ENCODE results near the gene FAM81B.
A peak's percentile ranks its signal among the peaks of the same experiment; 100 is the strongest.

FAM81B gene

DNA sequence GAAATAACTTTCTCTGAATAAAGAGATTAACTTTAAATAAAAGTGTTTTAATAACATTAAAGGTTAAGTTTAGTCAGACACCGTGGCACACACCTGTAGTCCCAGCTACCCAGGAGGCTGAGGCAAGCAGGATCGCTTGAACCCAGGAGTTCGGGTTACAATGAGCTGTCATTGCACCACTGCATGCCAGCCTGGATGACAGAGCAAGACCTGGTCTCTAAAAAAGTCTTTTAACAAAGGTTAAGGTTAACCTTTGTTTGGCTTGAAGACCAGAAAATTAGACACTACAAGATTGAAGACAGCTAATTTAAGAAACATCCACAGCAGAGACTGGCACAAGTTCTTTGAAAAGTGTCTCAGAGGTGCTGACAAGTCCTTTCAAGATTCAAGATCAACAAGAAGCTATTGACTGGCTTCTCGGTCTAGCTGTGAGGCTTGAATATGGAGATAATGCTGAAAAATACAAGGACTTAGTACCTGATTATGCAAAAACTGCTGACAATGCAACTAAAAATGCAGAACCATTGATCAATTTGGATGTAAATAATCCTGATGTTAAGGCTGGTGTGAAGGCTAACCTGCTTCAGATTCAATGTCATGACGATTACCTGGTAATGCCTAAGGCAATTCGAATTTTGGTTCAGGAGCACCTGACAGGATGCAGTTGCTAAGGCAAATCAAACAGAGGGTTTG lies 48.8 kb downstream of the FAM81B start:
- Histone ChIP-seq H3K27ac (ENCODE audit: low read depth, low read length) (peak overlapping the region; percentile 75; the same call in 1 of the 2 replicates), H3K4me3 (ENCODE audit: low read length) (peak overlapping the region; percentile 14; the same call in 1 of the 2 replicates), H3K9ac (ENCODE audit: low read depth, low read length) (no peak overlapping the region), H3K27me3 (ENCODE audit: insufficient read depth, low read length) (no peaks in the 10 kb centered on the region), H3K36me3 (ENCODE audit: insufficient read depth, low read length) (no peaks in the 10 kb centered on the region), H3K9me3 (ENCODE audit: insufficient read depth, low read depth, low read length) (no peaks in the 10 kb centered on the region), H3K4me1 (ENCODE audit: insufficient read depth, low read length) (peaks cover 29% of the 10 kb centered on the region)
- WGBS = 2% methylated on average over 6 of the region's 6 CpGs

DNA sequence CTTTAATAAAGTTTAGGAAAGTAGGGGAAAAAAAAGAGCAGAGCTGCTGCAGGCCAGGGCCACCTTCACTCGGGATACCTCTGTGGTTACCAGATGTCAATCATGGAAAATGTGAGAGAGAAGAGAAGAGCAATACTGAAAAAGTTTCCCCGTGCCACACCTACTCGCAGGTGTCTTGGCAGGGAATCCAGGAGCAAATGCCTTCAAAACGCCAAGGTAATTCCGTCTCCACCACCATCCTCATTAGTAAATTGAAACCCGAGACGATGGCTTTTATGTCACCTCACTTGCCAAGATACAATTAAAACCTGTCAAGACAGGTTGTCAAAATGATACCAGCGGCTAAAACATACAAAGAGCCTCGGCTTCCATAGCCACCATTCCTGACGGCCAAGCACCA lies 49.7 kb downstream of the FAM81B start:
- Histone ChIP-seq H3K27ac (ENCODE audit: low read depth, low read length) (peak overlapping the region; percentile 75; the same call in 1 of the 2 replicates), H3K4me3 (ENCODE audit: low read length) (peak overlapping the region; percentile 5; the same call in 1 of the 2 replicates), H3K9ac (ENCODE audit: low read depth, low read length) (no peak overlapping the region), H3K36me3 (ENCODE audit: insufficient read depth, low read length) (no peaks in the 10 kb centered on the region), H3K9me3 (ENCODE audit: insufficient read depth, low read depth, low read length) (no peaks in the 10 kb centered on the region), H3K4me1 (ENCODE audit: insufficient read depth, low read length) (peaks cover 31% of the 10 kb centered on the region), H3K27me3 (ENCODE audit: insufficient read depth, low read length) (no peaks in the 10 kb centered on the region)
- 57% methylated on average over 10 of the region's 10 CpGs for WGBS

GRCh38 chr5:95441636-95442035 lies 50.5 kb downstream of the FAM81B start:
- H3K4me1 ChIP-seq (ENCODE audit: insufficient read depth, low read length) = peaks cover 37% of the 10 kb centered on the region
- H3K27ac ChIP-seq (ENCODE audit: low read depth, low read length) = no peak overlapping the region
- 94% methylated on average over 1 of the region's 2 CpGs for WGBS
- no peaks in the 10 kb centered on the region for H3K9me3 ChIP-seq (ENCODE audit: insufficient read depth, low read depth, low read length)
- H3K27me3 ChIP-seq (ENCODE audit: insufficient read depth, low read length) = no peaks in the 10 kb centered on the region
- H3K9ac ChIP-seq (ENCODE audit: low read depth, low read length) = no peak overlapping the region
- no peak overlapping the region for H3K4me3 ChIP-seq (ENCODE audit: low read length)
- no peaks in the 10 kb centered on the region for H3K36me3 ChIP-seq (ENCODE audit: insufficient read depth, low read length)

DNA sequence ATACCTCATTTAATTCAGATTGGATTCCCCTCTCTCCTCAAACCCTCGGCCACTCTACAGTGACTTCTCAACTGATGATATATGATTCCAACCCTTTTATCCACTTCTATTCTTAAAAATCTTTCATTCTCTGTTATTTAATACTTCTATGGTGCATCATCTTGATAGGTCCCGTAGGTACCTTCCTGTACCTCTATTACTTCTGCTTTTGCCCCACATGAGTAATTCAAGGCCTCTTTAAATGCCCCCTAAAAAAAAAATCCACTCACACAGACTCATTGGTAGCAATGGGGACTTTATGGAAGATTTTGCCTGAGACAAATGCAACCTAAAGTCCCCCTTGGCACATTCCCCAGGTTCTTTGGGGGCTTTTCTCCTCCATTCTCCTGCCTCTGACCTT lies 54.3 kb downstream of the FAM81B start:
- Histone ChIP-seq H3K4me3 (ENCODE audit: low read length) (no peak overlapping the region), H3K4me1 (ENCODE audit: insufficient read depth, low read length) (peaks cover 30% of the 10 kb centered on the region), H3K9me3 (ENCODE audit: insufficient read depth, low read depth, low read length) (no peaks in the 10 kb centered on the region), H3K27ac (ENCODE audit: low read depth, low read length) (no peak overlapping the region), H3K27me3 (ENCODE audit: insufficient read depth, low read length) (no peaks in the 10 kb centered on the region), H3K36me3 (ENCODE audit: insufficient read depth, low read length) (no peaks in the 10 kb centered on the region), H3K9ac (ENCODE audit: low read depth, low read length) (no peak overlapping the region)
- WGBS = 95% methylated on average over 2 of the region's 2 CpGs

GRCh38 chr5:95445995-95446394 lies 54.8 kb downstream of the FAM81B start:
- Histone ChIP-seq H3K9ac (ENCODE audit: low read depth, low read length) (no peak overlapping the region), H3K36me3 (ENCODE audit: insufficient read depth, low read length) (no peaks in the 10 kb centered on the region), H3K27me3 (ENCODE audit: insufficient read depth, low read length) (no peaks in the 10 kb centered on the region), H3K4me1 (ENCODE audit: insufficient read depth, low read length) (peaks cover 24% of the 10 kb centered on the region), H3K4me3 (ENCODE audit: low read length) (no peak overlapping the region), H3K9me3 (ENCODE audit: insufficient read depth, low read depth, low read length) (no peaks in the 10 kb centered on the region), H3K27ac (ENCODE audit: low read depth, low read length) (no peak overlapping the region)
- 88% methylated on average over 2 of the region's 2 CpGs for WGBS

DNA sequence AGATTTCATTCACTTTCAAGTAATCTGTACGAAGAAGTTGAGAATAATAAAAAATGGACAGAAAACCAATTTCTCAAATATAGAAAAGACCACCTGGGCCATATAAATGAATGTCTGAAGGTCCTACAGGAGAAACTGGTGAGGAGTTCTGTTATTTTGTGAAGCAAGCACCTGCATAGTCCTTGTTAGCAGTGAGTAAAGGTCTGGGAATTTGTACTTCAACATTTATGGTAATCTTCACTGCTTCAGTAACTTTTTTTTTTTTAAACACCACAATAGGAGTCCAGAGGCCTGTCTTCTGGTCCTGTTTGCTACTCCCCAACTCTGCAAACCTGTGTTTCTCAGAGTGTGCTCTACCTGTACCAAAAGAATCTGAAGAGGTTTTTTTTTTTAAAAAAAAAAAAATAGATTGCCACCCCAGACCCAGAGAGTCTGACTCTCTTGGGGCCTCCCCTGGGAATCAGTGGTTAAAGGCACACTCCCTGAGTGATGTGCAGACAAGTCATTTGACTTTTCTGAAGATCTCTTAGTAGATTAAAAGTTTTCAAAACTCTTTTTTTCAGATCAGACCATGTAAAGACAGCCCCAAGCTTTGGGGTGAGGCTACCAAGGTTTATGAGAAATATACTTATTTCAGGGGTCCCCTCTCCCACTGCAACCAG lies 55.5 kb downstream of the FAM81B start:
- Histone ChIP-seq H3K27me3 (ENCODE audit: insufficient read depth, low read length) (no peaks in the 10 kb centered on the region), H3K36me3 (ENCODE audit: insufficient read depth, low read length) (no peaks in the 10 kb centered on the region), H3K9me3 (ENCODE audit: insufficient read depth, low read depth, low read length) (no peaks in the 10 kb centered on the region), H3K4me1 (ENCODE audit: insufficient read depth, low read length) (peaks cover 23% of the 10 kb centered on the region), H3K4me3 (ENCODE audit: low read length) (no peak overlapping the region), H3K27ac (ENCODE audit: low read depth, low read length) (no peak overlapping the region), H3K9ac (ENCODE audit: low read depth, low read length) (no peak overlapping the region)
- WGBS = no CpG with 5 or more reads among the region's 1 CpG

GRCh38 chr5:95447961-95448360 lies 56.8 kb downstream of the FAM81B start:
- Histone ChIP-seq H3K4me3 (ENCODE audit: low read length) (no peak overlapping the region), H3K27me3 (ENCODE audit: insufficient read depth, low read length) (no peaks in the 10 kb centered on the region), H3K9me3 (ENCODE audit: insufficient read depth, low read depth, low read length) (no peaks in the 10 kb centered on the region), H3K4me1 (ENCODE audit: insufficient read depth, low read length) (peaks cover 23% of the 10 kb centered on the region), H3K27ac (ENCODE audit: low read depth, low read length) (no peak overlapping the region), H3K36me3 (ENCODE audit: insufficient read depth, low read length) (no peaks in the 10 kb centered on the region), H3K9ac (ENCODE audit: low read depth, low read length) (no peak overlapping the region)
- WGBS = 93% methylated on average over 1 of the region's 1 CpG

GRCh38 chr5:95448789-95449188 lies 57.6 kb downstream of the FAM81B start:
- peaks cover 23% of the 10 kb centered on the region for H3K4me1 ChIP-seq (ENCODE audit: insufficient read depth, low read length)
- no peak overlapping the region for H3K27ac ChIP-seq (ENCODE audit: low read depth, low read length)
- no peaks in the 10 kb centered on the region for H3K27me3 ChIP-seq (ENCODE audit: insufficient read depth, low read length)
- no peak overlapping the region for H3K4me3 ChIP-seq (ENCODE audit: low read length)
- no peaks in the 10 kb centered on the region for H3K9me3 ChIP-seq (ENCODE audit: insufficient read depth, low read depth, low read length)
- H3K9ac ChIP-seq (ENCODE audit: low read depth, low read length) = no peak overlapping the region
- H3K36me3 ChIP-seq (ENCODE audit: insufficient read depth, low read length) = no peaks in the 10 kb centered on the region

GRCh38 chr5:95449460-95449859 lies 58.3 kb downstream of the FAM81B start:
- H3K27me3 ChIP-seq (ENCODE audit: insufficient read depth, low read length) = no peaks in the 10 kb centered on the region
- no peaks in the 10 kb centered on the region for H3K36me3 ChIP-seq (ENCODE audit: insufficient read depth, low read length)
- peaks cover 23% of the 10 kb centered on the region for H3K4me1 ChIP-seq (ENCODE audit: insufficient read depth, low read length)
- no peak overlapping the region for H3K27ac ChIP-seq (ENCODE audit: low read depth, low read length)
- no peak overlapping the region for H3K4me3 ChIP-seq (ENCODE audit: low read length)
- no peaks in the 10 kb centered on the region for H3K9me3 ChIP-seq (ENCODE audit: insufficient read depth, low read depth, low read length)
- H3K9ac ChIP-seq (ENCODE audit: low read depth, low read length) = no peak overlapping the region
- WGBS = 53% methylated on average over 2 of the region's 2 CpGs

DNA sequence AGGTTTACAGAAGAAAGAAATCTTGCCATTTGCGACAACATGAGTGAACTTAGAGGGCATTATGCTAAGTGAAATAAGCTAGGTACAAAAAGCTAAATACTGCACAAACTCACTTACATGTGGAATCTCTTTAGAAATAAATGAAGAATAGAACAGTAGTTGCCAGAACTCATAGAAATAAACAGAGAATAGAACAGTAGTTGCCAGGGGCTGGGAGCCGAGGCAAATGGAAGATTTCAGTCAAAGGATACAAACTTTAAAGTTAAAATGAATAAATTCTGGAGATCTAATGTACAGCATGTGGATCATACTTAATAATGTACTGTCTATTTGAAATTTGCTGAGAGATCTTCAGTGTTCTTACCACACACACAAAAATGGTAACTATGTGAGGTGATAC lies 63.4 kb downstream of the FAM81B start:
- Histone ChIP-seq H3K4me1 (ENCODE audit: insufficient read depth, low read length) (no peaks in the 10 kb centered on the region), H3K36me3 (ENCODE audit: insufficient read depth, low read length) (no peaks in the 10 kb centered on the region), H3K27me3 (ENCODE audit: insufficient read depth, low read length) (no peaks in the 10 kb centered on the region), H3K9me3 (ENCODE audit: insufficient read depth, low read depth, low read length) (no peaks in the 10 kb centered on the region), H3K27ac (ENCODE audit: low read depth, low read length) (no peak overlapping the region), H3K4me3 (ENCODE audit: low read length) (no peak overlapping the region), H3K9ac (ENCODE audit: low read depth, low read length) (no peak overlapping the region)
- 87% methylated on average over 1 of the region's 2 CpGs for WGBS

DNA sequence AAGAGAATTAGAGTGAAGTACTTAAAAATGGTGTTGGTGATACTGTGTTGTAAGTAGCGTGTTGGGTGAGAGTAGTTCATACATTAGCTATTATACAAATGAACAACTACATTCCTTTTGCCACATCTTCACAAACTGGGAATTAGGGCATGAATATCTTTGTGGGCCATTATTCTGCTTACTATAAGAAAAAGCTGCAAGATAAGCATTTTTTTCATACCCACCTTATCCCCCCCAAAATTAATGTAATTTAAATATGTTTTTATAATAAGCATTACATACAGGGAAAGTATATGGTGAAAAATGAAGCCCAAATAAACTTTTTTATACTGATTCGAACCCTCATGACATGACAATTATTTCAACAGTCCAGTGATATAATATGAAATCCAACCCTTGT lies 69.5 kb downstream of the FAM81B start:
- WGBS = 94% methylated on average over 1 of the region's 2 CpGs
- Histone ChIP-seq H3K4me3 (ENCODE audit: low read length) (no peak overlapping the region), H3K9me3 (ENCODE audit: insufficient read depth, low read depth, low read length) (no peaks in the 10 kb centered on the region), H3K36me3 (ENCODE audit: insufficient read depth, low read length) (peaks cover 25% of the 10 kb centered on the region), H3K27ac (ENCODE audit: low read depth, low read length) (no peak overlapping the region), H3K4me1 (ENCODE audit: insufficient read depth, low read length) (no peaks in the 10 kb centered on the region), H3K9ac (ENCODE audit: low read depth, low read length) (no peak overlapping the region), H3K27me3 (ENCODE audit: insufficient read depth, low read length) (no peaks in the 10 kb centered on the region)
